Parathyroid adenoma (tissue), 2 donors: ENCODE measurements around the gene DAB2IP.
"Not testable (repeated sequence)": the region's sequence is repeated elsewhere in the genome, so short reads cannot be mapped to it uniquely, and the experiment has no call there.

Experiments
- H2AFZ ChIP-seq: fragments of 300-600 bp; sonication (generic); one replicate; pipeline ENCODE4 v1.7.0; 2017; ENCODE audit warnings: antibody characterized with exemption, mild to moderate bottlenecking
- H3K27ac ChIP-seq: fragments of 300-600 bp; sonication (generic); one replicate; pipeline ENCODE4 v1.7.0; 2017
- H3K27me3 ChIP-seq: fragments of 300-600 bp; sonication (generic); one replicate; pipeline ENCODE4 v1.7.0; 2017; ENCODE audit warnings: low read length; ENCODE audit not compliant: control insufficient read depth, insufficient read depth
- H3K36me3 ChIP-seq: fragments of 300-600 bp; sonication (generic); one replicate; pipeline ENCODE4 v1.7.0; 2017; ENCODE audit warnings: low read length; ENCODE audit not compliant: control insufficient read depth, insufficient read depth
- H3K4me1 ChIP-seq: fragments of 300-600 bp; sonication (generic); one replicate; pipeline ENCODE4 v1.7.0; 2017; ENCODE audit warnings: control low read depth
- H3K4me2 ChIP-seq: fragments of 300-600 bp; sonication (generic); one replicate; pipeline ENCODE4 v1.7.0; 2017; ENCODE audit warnings: low read length
- H3K4me3 ChIP-seq: fragments of 300-600 bp; sonication (generic); one replicate; pipeline ENCODE4 v1.7.0; 2017; ENCODE audit warnings: low read depth, low read length
- H3K79me2 ChIP-seq: fragments of 300-600 bp; sonication (generic); one replicate; pipeline ENCODE4 v1.7.0; 2017; ENCODE audit warnings: control low read depth
- H3K9ac ChIP-seq: fragments of 300-600 bp; sonication (generic); one replicate; pipeline ENCODE4 v1.7.0; 2017; ENCODE audit warnings: mild to moderate bottlenecking
- H3K9me3 ChIP-seq: fragments of 300-600 bp; sonication (generic); one replicate; pipeline ENCODE4 v1.7.0; 2017; ENCODE audit warnings: low read length; ENCODE audit not compliant: control insufficient read depth
- CTCF ChIP-seq: fragments of 300-600 bp; sonication (generic); IDR thresholded peaks from one replicate; pipeline ENCODE4 v1.7.0; 2017; ENCODE audit warnings: antibody characterized with exemption, mild to moderate bottlenecking
- donor health status: primary hyperparathyroidism.

DAB2IP gene

GRCh38 chr9:121619545-121620324, 31.7 kb upstream of the DAB2IP start:
- no peak overlapping the region for H3K9ac ChIP-seq
- no peak overlapping the region for H2AFZ ChIP-seq
- no peaks in the 10 kb centered on the region for H3K79me2 ChIP-seq
- no peak overlapping the region for H3K4me2 ChIP-seq
- no peak for TF ChIP-seq CTCF
- H3K4me3 ChIP-seq, result no peak overlapping the region
- H3K27ac ChIP-seq, result peak overlapping the region; percentile 29
- no peaks in the 10 kb centered on the region for H3K36me3 ChIP-seq
- no peaks in the 10 kb centered on the region for H3K9me3 ChIP-seq
- no peaks in the 10 kb centered on the region for H3K4me1 ChIP-seq
- no peaks in the 10 kb centered on the region for H3K27me3 ChIP-seq

- H3K4me1 ChIP-seq, result no peaks in the 10 kb centered on the region
- H3K27me3 ChIP-seq, result no peaks in the 10 kb centered on the region
- no peaks in the 10 kb centered on the region for H3K36me3 ChIP-seq
- no peak overlapping the region for H3K27ac ChIP-seq
- H3K79me2 ChIP-seq, result no peaks in the 10 kb centered on the region
- no peak overlapping the region for H3K9ac ChIP-seq
- H3K4me3 ChIP-seq, result no peak overlapping the region
- H3K9me3 ChIP-seq, result no peaks in the 10 kb centered on the region
- no peak overlapping the region for H3K4me2 ChIP-seq
- H2AFZ ChIP-seq, result no peak overlapping the region
- TF ChIP-seq CTCF, result no peak
Measured at GRCh38 chr9:121620325-121620673, 31.1 kb upstream of the DAB2IP start.

DNA sequence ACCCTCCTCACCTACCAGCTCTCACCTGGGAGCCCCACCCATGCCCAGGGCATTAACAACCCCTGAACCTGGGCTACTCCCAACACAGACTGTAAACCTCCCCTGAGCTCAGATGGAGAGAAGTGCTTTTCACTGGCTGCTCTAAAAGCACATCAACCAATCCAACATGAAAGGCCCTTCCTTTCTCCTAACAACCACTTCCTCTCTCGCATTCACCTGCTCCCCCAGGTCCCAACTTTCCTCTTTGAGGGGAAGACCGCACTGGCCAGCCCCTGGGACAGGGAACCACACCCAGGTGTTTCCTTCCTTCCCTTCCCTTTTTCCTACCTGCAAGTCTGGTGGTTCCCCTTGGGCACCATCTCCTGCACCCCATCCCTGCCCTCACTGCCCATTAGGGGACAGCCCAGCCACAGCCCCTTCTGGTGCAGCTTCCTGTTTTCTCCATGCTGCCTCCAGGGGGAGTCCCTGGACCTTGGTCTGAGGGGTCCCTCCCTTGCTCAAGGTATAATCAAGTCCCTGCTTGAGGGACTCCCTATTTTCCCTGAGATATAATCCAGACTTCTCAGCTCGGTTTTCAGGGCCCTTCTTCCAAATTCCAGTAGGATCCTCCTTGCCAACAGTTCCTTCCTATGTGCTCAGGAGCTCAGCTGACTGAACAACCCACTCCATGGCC, 30.5 kb upstream of the DAB2IP start:
- Histone ChIP-seq H3K4me2 (no peak overlapping the region), H3K9ac (no peak overlapping the region), H3K4me3 (no peak overlapping the region), H3K27me3 (no peaks in the 10 kb centered on the region), H3K79me2 (no peaks in the 10 kb centered on the region), H3K36me3 (no peaks in the 10 kb centered on the region), H2AFZ (no peak overlapping the region), H3K27ac (no peak overlapping the region), H3K4me1 (no peaks in the 10 kb centered on the region), H3K9me3 (no peaks in the 10 kb centered on the region)
- TF ChIP-seq CTCF, result no peak

GRCh38 chr9:121622387-121623203, 28.8 kb upstream of the DAB2IP start:
- no peaks in the 10 kb centered on the region for H3K9me3 ChIP-seq
- no peak for TF ChIP-seq CTCF
- H3K4me1 ChIP-seq, result no peaks in the 10 kb centered on the region
- no peak overlapping the region for H3K4me3 ChIP-seq
- H3K9ac ChIP-seq, result no peak overlapping the region
- no peaks in the 10 kb centered on the region for H3K79me2 ChIP-seq
- no peak overlapping the region for H2AFZ ChIP-seq
- H3K27me3 ChIP-seq, result no peaks in the 10 kb centered on the region
- H3K27ac ChIP-seq, result no peak overlapping the region
- H3K36me3 ChIP-seq, result no peaks in the 10 kb centered on the region
- no peak overlapping the region for H3K4me2 ChIP-seq

GRCh38 chr9:121623430-121623829, 28.0 kb upstream of the DAB2IP start:
- H3K36me3 ChIP-seq, H3K79me2 ChIP-seq, H3K27me3 ChIP-seq, H3K4me3 ChIP-seq, H3K9me3 ChIP-seq, H3K27ac ChIP-seq, H2AFZ ChIP-seq, H3K9ac ChIP-seq, H3K4me1 ChIP-seq, H3K4me2 ChIP-seq: not testable (repeated sequence)
